Measurements from ENCODE around the gene SQOR.

Gene SQOR

GRCh38 chr15:45634432-45635190 is at the start of gene SQOR:
SQOR (plus strand) TSS chr15:45635029; CDS start chr15:45658924, 23,895 bp downstream.
- TF ChIP-seq EZH2phosphoT487 (IDR thresholded peaks at IDR 0.05; ENCODE audit: low read depth) = no peak
- TF ChIP-seq, protein P1, sequence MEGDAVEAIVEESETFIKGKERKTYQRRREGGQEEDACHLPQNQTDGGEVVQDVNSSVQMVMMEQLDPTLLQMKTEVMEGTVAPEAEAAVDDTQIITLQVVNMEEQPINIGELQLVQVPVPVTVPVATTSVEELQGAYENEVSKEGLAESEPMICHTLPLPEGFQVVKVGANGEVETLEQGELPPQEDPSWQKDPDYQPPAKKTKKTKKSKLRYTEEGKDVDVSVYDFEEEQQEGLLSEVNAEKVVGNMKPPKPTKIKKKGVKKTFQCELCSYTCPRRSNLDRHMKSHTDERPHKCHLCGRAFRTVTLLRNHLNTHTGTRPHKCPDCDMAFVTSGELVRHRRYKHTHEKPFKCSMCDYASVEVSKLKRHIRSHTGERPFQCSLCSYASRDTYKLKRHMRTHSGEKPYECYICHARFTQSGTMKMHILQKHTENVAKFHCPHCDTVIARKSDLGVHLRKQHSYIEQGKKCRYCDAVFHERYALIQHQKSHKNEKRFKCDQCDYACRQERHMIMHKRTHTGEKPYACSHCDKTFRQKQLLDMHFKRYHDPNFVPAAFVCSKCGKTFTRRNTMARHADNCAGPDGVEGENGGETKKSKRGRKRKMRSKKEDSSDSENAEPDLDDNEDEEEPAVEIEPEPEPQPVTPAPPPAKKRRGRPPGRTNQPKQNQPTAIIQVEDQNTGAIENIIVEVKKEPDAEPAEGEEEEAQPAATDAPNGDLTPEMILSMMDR (IDR thresholded peaks at IDR 0.05; ENCODE audit: low read depth, low read length) = no peak
- Histone ChIP-seq H3K9me3 (ENCODE audit: insufficient read depth, low read length) (no peaks in the 10 kb centered on the region), H2AFZ (ENCODE audit: low read depth, low read length) (peak within 1 kb of the TSS; percentile 77), H4K20me1 (ENCODE audit: insufficient read depth, low read length) (no peaks in the 10 kb centered on the region), H3K4me2 (ENCODE audit: low read length) (peak within 1 kb of the TSS; percentile 98), H3K36me3 (replicated peaks; ENCODE audit: low read depth, low read length) (no peaks in the 10 kb centered on the region), H3K79me2 (ENCODE audit: low read length) (no peaks in the 10 kb centered on the region), H3K4me3 (ENCODE audit: low read length) (peak within 1 kb of the TSS; percentile 97), H3K4me1 (ENCODE audit: low read length) (peaks cover 7% of the 10 kb centered on the region), H3K9ac (ENCODE audit: low read length) (peak within 1 kb of the TSS; percentile 58), H3K27me3 (ENCODE audit: low read depth, low read length) (peaks cover 11% of the 10 kb centered on the region), H3K27ac (ENCODE audit: low read length) (no peak within 1 kb of the TSS)

- Histone ChIP-seq H2AFZ (ENCODE audit: low read depth, low read length) (no peak overlapping the region), H3K4me3 (ENCODE audit: low read length) (no peak overlapping the region), H3K9me3 (ENCODE audit: insufficient read depth, low read length) (no peaks in the 10 kb centered on the region), H3K36me3 (replicated peaks; ENCODE audit: low read depth, low read length) (no peaks in the 10 kb centered on the region), H3K4me1 (ENCODE audit: low read length) (peaks cover 25% of the 10 kb centered on the region), H3K79me2 (ENCODE audit: low read length) (peaks cover 44% of the 10 kb centered on the region), H4K20me1 (ENCODE audit: insufficient read depth, low read length) (peaks cover 3% of the 10 kb centered on the region; the same call in 1 of the 2 replicates), H3K27me3 (ENCODE audit: low read depth, low read length) (no peaks in the 10 kb centered on the region), H3K4me2 (ENCODE audit: low read length) (peak overlapping the region; percentile 79; the same call in 1 of the 2 replicates), H3K27ac (ENCODE audit: low read length) (no peak overlapping the region), H3K9ac (ENCODE audit: low read length) (no peak overlapping the region)
- TF ChIP-seq, protein P1 (IDR thresholded peaks at IDR 0.05; ENCODE audit: low read depth, low read length) = no peak
- TF ChIP-seq EZH2phosphoT487 (IDR thresholded peaks at IDR 0.05; ENCODE audit: low read depth) = no peak
These were observed 49.6 kb upstream of the SQOR start for GRCh38 chr15:45585069-45585791.

DNA sequence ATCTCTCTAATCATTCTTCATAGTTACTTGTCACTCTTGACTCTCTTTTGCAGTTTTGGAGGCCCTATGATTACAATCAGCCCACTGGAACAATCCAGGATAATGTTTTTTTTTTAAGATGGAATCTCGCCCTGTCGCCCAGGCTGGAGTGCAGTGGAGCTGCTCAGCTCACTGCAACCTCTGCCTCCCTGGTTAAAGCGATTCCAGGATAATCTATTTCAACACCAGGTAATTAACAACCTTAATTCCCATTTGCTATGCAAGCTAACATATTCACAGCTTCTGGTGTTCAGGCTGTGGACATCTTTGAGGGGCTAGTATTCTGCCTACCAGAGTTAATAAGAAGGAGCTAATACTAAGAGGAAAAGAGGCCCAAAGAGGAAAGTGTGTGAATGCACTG is 48.7 kb upstream of the SQOR start:
- H3K9ac ChIP-seq (ENCODE audit: low read length) = peak overlapping the region; percentile 99
- H2AFZ ChIP-seq (ENCODE audit: low read depth, low read length) = no peak overlapping the region
- H3K9me3 ChIP-seq (ENCODE audit: insufficient read depth, low read length) = no peaks in the 10 kb centered on the region
- H3K36me3 ChIP-seq (replicated peaks; ENCODE audit: low read depth, low read length) = no peaks in the 10 kb centered on the region
- peak overlapping the region; percentile 94 for H3K4me3 ChIP-seq (ENCODE audit: low read length)
- H4K20me1 ChIP-seq (ENCODE audit: insufficient read depth, low read length) = peaks cover 3% of the 10 kb centered on the region; the same call in 1 of the 2 replicates
- no peak for TF ChIP-seq EZH2phosphoT487 (IDR thresholded peaks at IDR 0.05; ENCODE audit: low read depth)
- TF ChIP-seq, protein P1 (IDR thresholded peaks at IDR 0.05; ENCODE audit: low read depth, low read length) = no peak
- no peaks in the 10 kb centered on the region for H3K27me3 ChIP-seq (ENCODE audit: low read depth, low read length)
- H3K4me1 ChIP-seq (ENCODE audit: low read length) = peaks cover 25% of the 10 kb centered on the region
- H3K27ac ChIP-seq (ENCODE audit: low read length) = peak overlapping the region; percentile 87
- peak overlapping the region; percentile 79 for H3K4me2 ChIP-seq (ENCODE audit: low read length)
- H3K79me2 ChIP-seq (ENCODE audit: low read length) = peaks cover 53% of the 10 kb centered on the region

DNA sequence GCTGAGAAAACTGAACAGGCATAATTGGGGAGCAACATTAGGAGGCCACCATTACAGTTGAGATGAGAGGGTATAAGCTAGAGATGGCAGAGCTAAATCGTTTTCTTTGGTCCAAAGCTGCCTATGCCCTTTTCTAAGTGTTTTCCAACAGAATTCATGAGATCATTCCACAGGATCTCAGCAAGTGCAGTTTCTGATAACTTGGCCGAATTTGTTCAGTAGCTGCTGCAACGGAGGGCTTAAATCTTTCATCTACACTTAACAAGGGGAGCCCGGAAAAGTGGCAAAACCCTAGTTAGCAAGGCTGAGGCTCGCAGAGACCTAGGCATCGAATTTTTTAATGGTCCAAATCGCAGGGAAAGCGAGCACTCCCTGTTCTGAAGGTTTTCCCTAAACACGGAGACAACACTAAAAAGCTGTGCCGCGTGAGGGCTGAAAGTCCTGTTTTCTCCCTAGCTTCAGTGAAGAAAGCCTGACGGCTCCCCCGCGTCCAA is 48.2 kb upstream of the SQOR start:
- TF ChIP-seq, protein P1 (IDR thresholded peaks at IDR 0.05; ENCODE audit: low read depth, low read length) = no peak
- no peak for TF ChIP-seq EZH2phosphoT487 (IDR thresholded peaks at IDR 0.05; ENCODE audit: low read depth)
- peak overlapping the region; percentile 50; the same call in 1 of the 2 replicates for H2AFZ ChIP-seq (ENCODE audit: low read depth, low read length)
- H3K4me3 ChIP-seq (ENCODE audit: low read length) = peak overlapping the region; percentile 94

More for the DNA sequence above, 48.2 kb upstream of the SQOR start:
- Histone ChIP-seq H3K79me2 (ENCODE audit: low read length) (peaks cover 58% of the 10 kb centered on the region), H3K27me3 (ENCODE audit: low read depth, low read length) (no peaks in the 10 kb centered on the region), H4K20me1 (ENCODE audit: insufficient read depth, low read length) (peaks cover 3% of the 10 kb centered on the region; the same call in 1 of the 2 replicates), H3K9ac (ENCODE audit: low read length) (peak overlapping the region; percentile 99), H3K27ac (ENCODE audit: low read length) (peak overlapping the region; percentile 87), H3K4me1 (ENCODE audit: low read length) (peaks cover 25% of the 10 kb centered on the region), H3K4me2 (ENCODE audit: low read length) (peak overlapping the region; percentile 79), H3K9me3 (ENCODE audit: insufficient read depth, low read length) (no peaks in the 10 kb centered on the region), H3K36me3 (replicated peaks; ENCODE audit: low read depth, low read length) (no peaks in the 10 kb centered on the region)

Data from OCI-LY3 (cell line).